ENCODE results near the gene KIRREL3.

The KIRREL3 gene

GRCh38 chr11:126561327-126561893, 439.2 kb downstream of the KIRREL3 start:
- DNase-seq (ENCODE audit: insufficient read length, low spot score), result peak; percentile 49
- FAIRE-seq, result no peak

- DNase-seq (ENCODE audit: insufficient read length, low spot score) (no peak), FAIRE-seq (no peak)
These were observed 440.3 kb downstream of the KIRREL3 start for GRCh38 chr11:126560221-126560620.

- no peak for FAIRE-seq
These were observed 451.7 kb downstream of the KIRREL3 start for GRCh38 chr11:126548581-126549550.

GRCh38 chr11:126547691-126548090, 452.9 kb downstream of the KIRREL3 start:
- no peak for FAIRE-seq
- no peak for DNase-seq (ENCODE audit: insufficient read length, low spot score)

More at GRCh38 chr11:126548581-126549550, 451.7 kb downstream of the KIRREL3 start:
- no peak for DNase-seq (ENCODE audit: insufficient read length, low spot score)

- DNase-seq (ENCODE audit: insufficient read length, low spot score) (peak; percentile 41), FAIRE-seq (no peak)
These were observed 453.4 kb downstream of the KIRREL3 start for GRCh38 chr11:126547161-126547560.

GRCh38 chr11:126546694-126547093, 453.9 kb downstream of the KIRREL3 start:
- DNase-seq (ENCODE audit: insufficient read length, low spot score) (no peak), FAIRE-seq (no peak)

- no peak for FAIRE-seq
These were observed 454.4 kb downstream of the KIRREL3 start for GRCh38 chr11:126546191-126546590.

GRCh38 chr11:126545057-126545555, 455.5 kb downstream of the KIRREL3 start:
- no peak for FAIRE-seq
- DNase-seq (ENCODE audit: insufficient read length, low spot score), result no peak

More at GRCh38 chr11:126546191-126546590, 454.4 kb downstream of the KIRREL3 start:
- no peak for DNase-seq (ENCODE audit: insufficient read length, low spot score)

GRCh38 chr11:126544108-126545056, 456.2 kb downstream of the KIRREL3 start:
- DNase-seq (ENCODE audit: insufficient read length, low spot score) (peak; percentile 28), FAIRE-seq (no peak)

GRCh38 chr11:126543691-126544090, 456.9 kb downstream of the KIRREL3 start:
- no peak for DNase-seq (ENCODE audit: insufficient read length, low spot score)
- no peak for FAIRE-seq

GRCh38 chr11:126542334-126543015, 458.1 kb downstream of the KIRREL3 start:
- FAIRE-seq (no peak), DNase-seq (ENCODE audit: insufficient read length, low spot score) (no peak)

GRCh38 chr11:126538071-126538470, 462.5 kb downstream of the KIRREL3 start:
- FAIRE-seq, result no peak
- DNase-seq (ENCODE audit: insufficient read length, low spot score), result no peak

GRCh38 chr11:126537492-126537891, 463.1 kb downstream of the KIRREL3 start:
- DNase-seq (ENCODE audit: insufficient read length, low spot score) (no peak), FAIRE-seq (no peak)

- no peak for FAIRE-seq
- DNase-seq (ENCODE audit: insufficient read length, low spot score), result no peak
These were observed 466.3 kb downstream of the KIRREL3 start for GRCh38 chr11:126534141-126534805.

GRCh38 chr11:126533560-126533959, 467.0 kb downstream of the KIRREL3 start:
- DNase-seq (ENCODE audit: insufficient read length, low spot score) (no peak), FAIRE-seq (no peak)

- no peak for FAIRE-seq
- DNase-seq (ENCODE audit: insufficient read length, low spot score), result no peak
These were observed 470.2 kb downstream of the KIRREL3 start for GRCh38 chr11:126530416-126530815.

- FAIRE-seq, result no peak
- DNase-seq (ENCODE audit: insufficient read length, low spot score), result no peak
These were observed 471.5 kb downstream of the KIRREL3 start for GRCh38 chr11:126529037-126529436.

- no peak for FAIRE-seq
These were observed 472.5 kb downstream of the KIRREL3 start for GRCh38 chr11:126528075-126528474.

GRCh38 chr11:126527651-126528050, 472.9 kb downstream of the KIRREL3 start:
- DNase-seq (ENCODE audit: insufficient read length, low spot score), result no peak
- no peak for FAIRE-seq

More at GRCh38 chr11:126528075-126528474, 472.5 kb downstream of the KIRREL3 start:
- DNase-seq (ENCODE audit: insufficient read length, low spot score), result no peak

Measured in HTR-8/SVneo (cell line).